ENCODE data around the gene TMEM250. TPM values are rescaled to one million over a fixed set of nuclear protein-coding genes. Genes with fewer than 3 reads are reported as not detected.

The TMEM250 gene
- polyA plus RNA-seq, 1 of the 3 experiments (the other 2 are of a cell fraction) = 25.9 TPM

- ChIA-PET CTCF (interaction anchor here (1.3 to 5.3 kb wide), 4 partner anchors 10 to 145 kb away, joined by 3 to 21 read pairs (median 16); no protein-coding TSS in a partner anchor), POLR2A (no interaction called here)
- peaks cover 0 to 23% of the 10 kb centered on the region in 2 experiments for H3K36me3 ChIP-seq (replicated peaks in 1 of 2; ENCODE audit: control insufficient read depth in 1 of 2, insufficient read depth in 2 of 2, low read length in 1 of 2)
- no peak for DNase-seq
- no peak overlapping the region for H3K27ac ChIP-seq (ENCODE audit: low read depth in 2 of 2, low read length in 1 of 2)
- H3K4me3 ChIP-seq (ENCODE audit: low read depth in 2 of 2, low read length in 1 of 2) = no peak overlapping the region
- H3F3A ChIP-seq (replicated peaks; ENCODE audit: insufficient read depth) = peaks cover 4% of the 10 kb centered on the region
- no peaks in the 10 kb centered on the region for H4K20me1 ChIP-seq (ENCODE audit: insufficient read depth)
- H3K4me2 ChIP-seq = no peak overlapping the region
- peaks cover 26% of the 10 kb centered on the region for H3K79me2 ChIP-seq (ENCODE audit: insufficient read depth)
- no peak overlapping the region for H3K9ac ChIP-seq
- no peaks in the 10 kb centered on the region for H3K9me2 ChIP-seq
- H3K9me3 ChIP-seq = no peaks in the 10 kb centered on the region
- WGBS (ENCODE audit: low lambda C conversion rate) = 75% methylated on average over 2 of the region's 11 CpGs
- TF ChIP-seq GATA2 (CRISPR knock-in tag; IDR thresholded peaks at IDR 0.05) (no peak), SIN3A (IDR thresholded peaks at IDR 0.05; ENCODE audit: borderline replicate concordance, low read depth, low read length) (no peak), JUND (IDR thresholded peaks at IDR 0.05) (no peak), NFIC (IDR thresholded peaks at IDR 0.05; ENCODE audit: borderline replicate concordance) (no peak), USF2 (IDR thresholded peaks at IDR 0.05; ENCODE audit: borderline replicate concordance, low read depth, low read length) (no peak), MAX (IDR thresholded peaks at IDR 0.05; ENCODE audit: low read depth) (no peak), POLR2AphosphoS5 (IDR thresholded peaks at IDR 0.05; ENCODE audit: low read depth, low read length) (no peak), RAD21 (IDR thresholded peaks at IDR 0.05; ENCODE audit: low read length) (no peak), FOXM1 (IDR thresholded peaks at IDR 0.05; ENCODE audit: low read depth) (no peak)
- H3K4me1 ChIP-seq (ENCODE audit: control insufficient read depth in 1 of 2, insufficient read depth in 2 of 2, low read depth in 1 of 2, low read length in 1 of 2) = peaks cover 27 to 40% of the 10 kb centered on the region in 2 experiments; a peak in 3 of 4 replicates
- no peak overlapping the region for H2AFZ ChIP-seq (ENCODE audit: low read depth)
- no peaks in the 10 kb centered on the region for H3K27me3 ChIP-seq (ENCODE audit: insufficient read depth)
Measured at GRCh38 chr9:136112541-136112940, 6.1 kb downstream of the TMEM250 start.

- POLR2A ChIA-PET = no interaction called here
- TF ChIP-seq SIN3A (IDR thresholded peaks at IDR 0.05; ENCODE audit: borderline replicate concordance, low read depth, low read length) = no peak
- TF ChIP-seq MAX (IDR thresholded peaks at IDR 0.05; ENCODE audit: low read depth) = no peak
- no peak for TF ChIP-seq ELF1 (IDR thresholded peaks at IDR 0.05)
- no peak for TF ChIP-seq RAD21 (IDR thresholded peaks at IDR 0.05; ENCODE audit: low read length)
- no peak for TF ChIP-seq SMC3 (IDR thresholded peaks at IDR 0.05; ENCODE audit: low read depth, low read length)
- no peak for TF ChIP-seq CHD2 (IDR thresholded peaks at IDR 0.05; ENCODE audit: low read length, partially characterized antibody)
- TF ChIP-seq GATA2 (CRISPR knock-in tag; IDR thresholded peaks at IDR 0.05) = no peak
- no peak for TF ChIP-seq NRF1 (IDR thresholded peaks at IDR 0.05; ENCODE audit: low read depth, low read length)
- no peak for TF ChIP-seq IRF3 (IDR thresholded peaks at IDR 0.05; ENCODE audit: low read depth, low read length)
- TF ChIP-seq, protein P1, sequence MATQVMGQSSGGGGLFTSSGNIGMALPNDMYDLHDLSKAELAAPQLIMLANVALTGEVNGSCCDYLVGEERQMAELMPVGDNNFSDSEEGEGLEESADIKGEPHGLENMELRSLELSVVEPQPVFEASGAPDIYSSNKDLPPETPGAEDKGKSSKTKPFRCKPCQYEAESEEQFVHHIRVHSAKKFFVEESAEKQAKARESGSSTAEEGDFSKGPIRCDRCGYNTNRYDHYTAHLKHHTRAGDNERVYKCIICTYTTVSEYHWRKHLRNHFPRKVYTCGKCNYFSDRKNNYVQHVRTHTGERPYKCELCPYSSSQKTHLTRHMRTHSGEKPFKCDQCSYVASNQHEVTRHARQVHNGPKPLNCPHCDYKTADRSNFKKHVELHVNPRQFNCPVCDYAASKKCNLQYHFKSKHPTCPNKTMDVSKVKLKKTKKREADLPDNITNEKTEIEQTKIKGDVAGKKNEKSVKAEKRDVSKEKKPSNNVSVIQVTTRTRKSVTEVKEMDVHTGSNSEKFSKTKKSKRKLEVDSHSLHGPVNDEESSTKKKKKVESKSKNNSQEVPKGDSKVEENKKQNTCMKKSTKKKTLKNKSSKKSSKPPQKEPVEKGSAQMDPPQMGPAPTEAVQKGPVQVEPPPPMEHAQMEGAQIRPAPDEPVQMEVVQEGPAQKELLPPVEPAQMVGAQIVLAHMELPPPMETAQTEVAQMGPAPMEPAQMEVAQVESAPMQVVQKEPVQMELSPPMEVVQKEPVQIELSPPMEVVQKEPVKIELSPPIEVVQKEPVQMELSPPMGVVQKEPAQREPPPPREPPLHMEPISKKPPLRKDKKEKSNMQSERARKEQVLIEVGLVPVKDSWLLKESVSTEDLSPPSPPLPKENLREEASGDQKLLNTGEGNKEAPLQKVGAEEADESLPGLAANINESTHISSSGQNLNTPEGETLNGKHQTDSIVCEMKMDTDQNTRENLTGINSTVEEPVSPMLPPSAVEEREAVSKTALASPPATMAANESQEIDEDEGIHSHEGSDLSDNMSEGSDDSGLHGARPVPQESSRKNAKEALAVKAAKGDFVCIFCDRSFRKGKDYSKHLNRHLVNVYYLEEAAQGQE (IDR thresholded peaks at IDR 0.05; ENCODE audit: low read depth, low read length) = no peak
- no peak for TF ChIP-seq TAF1 (IDR thresholded peaks at IDR 0.05; ENCODE audit: borderline replicate concordance, low read depth, low read length)
- TF ChIP-seq RFX5 (IDR thresholded peaks at IDR 0.05; ENCODE audit: low read length) = no peak
- TF ChIP-seq, protein P2, sequence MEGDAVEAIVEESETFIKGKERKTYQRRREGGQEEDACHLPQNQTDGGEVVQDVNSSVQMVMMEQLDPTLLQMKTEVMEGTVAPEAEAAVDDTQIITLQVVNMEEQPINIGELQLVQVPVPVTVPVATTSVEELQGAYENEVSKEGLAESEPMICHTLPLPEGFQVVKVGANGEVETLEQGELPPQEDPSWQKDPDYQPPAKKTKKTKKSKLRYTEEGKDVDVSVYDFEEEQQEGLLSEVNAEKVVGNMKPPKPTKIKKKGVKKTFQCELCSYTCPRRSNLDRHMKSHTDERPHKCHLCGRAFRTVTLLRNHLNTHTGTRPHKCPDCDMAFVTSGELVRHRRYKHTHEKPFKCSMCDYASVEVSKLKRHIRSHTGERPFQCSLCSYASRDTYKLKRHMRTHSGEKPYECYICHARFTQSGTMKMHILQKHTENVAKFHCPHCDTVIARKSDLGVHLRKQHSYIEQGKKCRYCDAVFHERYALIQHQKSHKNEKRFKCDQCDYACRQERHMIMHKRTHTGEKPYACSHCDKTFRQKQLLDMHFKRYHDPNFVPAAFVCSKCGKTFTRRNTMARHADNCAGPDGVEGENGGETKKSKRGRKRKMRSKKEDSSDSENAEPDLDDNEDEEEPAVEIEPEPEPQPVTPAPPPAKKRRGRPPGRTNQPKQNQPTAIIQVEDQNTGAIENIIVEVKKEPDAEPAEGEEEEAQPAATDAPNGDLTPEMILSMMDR (IDR thresholded peaks at IDR 0.05) = no peak
Measured at GRCh38 chr9:136111910-136112309, 6.8 kb downstream of the TMEM250 start.

More at GRCh38 chr9:136111910-136112309, 6.8 kb downstream of the TMEM250 start:
- Histone ChIP-seq H3K27me3 (ENCODE audit: insufficient read depth) (no peaks in the 10 kb centered on the region), H3F3A (replicated peaks; ENCODE audit: insufficient read depth) (peaks cover 4% of the 10 kb centered on the region), H2AFZ (ENCODE audit: low read depth) (no peak overlapping the region), H3K4me3 (ENCODE audit: low read depth in 2 of 2, low read length in 1 of 2) (no peak overlapping the region), H3K9me2 (no peaks in the 10 kb centered on the region), H3K27ac (ENCODE audit: low read depth in 2 of 2, low read length in 1 of 2) (no peak overlapping the region), H3K9ac (no peak overlapping the region), H4K20me1 (ENCODE audit: insufficient read depth) (no peaks in the 10 kb centered on the region), H3K4me2 (no peak overlapping the region), H3K9me3 (no peaks in the 10 kb centered on the region), H3K36me3 (replicated peaks in 1 of 2; ENCODE audit: control insufficient read depth in 1 of 2, insufficient read depth in 2 of 2, low read length in 1 of 2) (peaks cover 0 to 23% of the 10 kb centered on the region in 2 experiments), H3K4me1 (ENCODE audit: control insufficient read depth in 1 of 2, insufficient read depth in 2 of 2, low read depth in 1 of 2, low read length in 1 of 2) (peaks cover 24 to 39% of the 10 kb centered on the region in 2 experiments; a peak in 3 of 4 replicates), H3K79me2 (ENCODE audit: insufficient read depth) (peaks cover 20% of the 10 kb centered on the region)
- 95% methylated on average over 13 of the region's 16 CpGs for WGBS (ENCODE audit: low lambda C conversion rate)
- CTCF ChIA-PET = interaction anchor here (1.3 to 5.3 kb wide), 4 partner anchors 11 to 145 kb away, joined by 3 to 21 read pairs (median 16); no protein-coding TSS in a partner anchor
- DNase-seq = no peak

All from SK-N-SH (cell line).